ENCODE data around the gene CRYBB2.
"Not testable (repeated sequence)": the region's sequence is repeated elsewhere in the genome, so short reads cannot be mapped to it uniquely, and the experiment has no call there.

Gene CRYBB2

DNA sequence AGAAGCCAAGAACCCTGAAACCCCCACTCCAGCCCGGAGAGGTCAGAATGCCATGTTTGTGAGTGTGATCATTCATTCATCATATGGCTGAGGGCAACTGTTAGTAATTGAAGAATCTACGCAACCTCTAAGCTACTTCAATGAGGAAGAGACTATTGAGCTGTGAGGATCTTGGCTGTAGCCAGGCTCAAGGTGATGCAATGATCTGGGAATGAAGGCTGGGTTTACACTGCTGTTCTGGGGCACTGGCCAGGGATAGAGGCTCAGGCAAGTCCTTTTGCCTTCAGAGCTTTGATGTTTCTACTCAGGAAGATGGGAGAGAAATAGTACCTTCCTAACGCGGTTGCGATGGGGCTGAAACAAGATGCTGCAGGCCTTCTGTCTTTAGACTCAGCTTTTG lies 12.9 kb downstream of the CRYBB2 start:
- no peak for TF ChIP-seq GABPA (IDR thresholded peaks at IDR 0.05; ENCODE audit: low read depth)
- TF ChIP-seq, protein P1, sequence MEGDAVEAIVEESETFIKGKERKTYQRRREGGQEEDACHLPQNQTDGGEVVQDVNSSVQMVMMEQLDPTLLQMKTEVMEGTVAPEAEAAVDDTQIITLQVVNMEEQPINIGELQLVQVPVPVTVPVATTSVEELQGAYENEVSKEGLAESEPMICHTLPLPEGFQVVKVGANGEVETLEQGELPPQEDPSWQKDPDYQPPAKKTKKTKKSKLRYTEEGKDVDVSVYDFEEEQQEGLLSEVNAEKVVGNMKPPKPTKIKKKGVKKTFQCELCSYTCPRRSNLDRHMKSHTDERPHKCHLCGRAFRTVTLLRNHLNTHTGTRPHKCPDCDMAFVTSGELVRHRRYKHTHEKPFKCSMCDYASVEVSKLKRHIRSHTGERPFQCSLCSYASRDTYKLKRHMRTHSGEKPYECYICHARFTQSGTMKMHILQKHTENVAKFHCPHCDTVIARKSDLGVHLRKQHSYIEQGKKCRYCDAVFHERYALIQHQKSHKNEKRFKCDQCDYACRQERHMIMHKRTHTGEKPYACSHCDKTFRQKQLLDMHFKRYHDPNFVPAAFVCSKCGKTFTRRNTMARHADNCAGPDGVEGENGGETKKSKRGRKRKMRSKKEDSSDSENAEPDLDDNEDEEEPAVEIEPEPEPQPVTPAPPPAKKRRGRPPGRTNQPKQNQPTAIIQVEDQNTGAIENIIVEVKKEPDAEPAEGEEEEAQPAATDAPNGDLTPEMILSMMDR (IDR thresholded peaks at IDR 0.05; ENCODE audit: insufficient read depth, low read length): no peak
- no peak for TF ChIP-seq POLR2AphosphoS5 (IDR thresholded peaks at IDR 0.05; ENCODE audit: low read depth)
- TF ChIP-seq, protein P2, sequence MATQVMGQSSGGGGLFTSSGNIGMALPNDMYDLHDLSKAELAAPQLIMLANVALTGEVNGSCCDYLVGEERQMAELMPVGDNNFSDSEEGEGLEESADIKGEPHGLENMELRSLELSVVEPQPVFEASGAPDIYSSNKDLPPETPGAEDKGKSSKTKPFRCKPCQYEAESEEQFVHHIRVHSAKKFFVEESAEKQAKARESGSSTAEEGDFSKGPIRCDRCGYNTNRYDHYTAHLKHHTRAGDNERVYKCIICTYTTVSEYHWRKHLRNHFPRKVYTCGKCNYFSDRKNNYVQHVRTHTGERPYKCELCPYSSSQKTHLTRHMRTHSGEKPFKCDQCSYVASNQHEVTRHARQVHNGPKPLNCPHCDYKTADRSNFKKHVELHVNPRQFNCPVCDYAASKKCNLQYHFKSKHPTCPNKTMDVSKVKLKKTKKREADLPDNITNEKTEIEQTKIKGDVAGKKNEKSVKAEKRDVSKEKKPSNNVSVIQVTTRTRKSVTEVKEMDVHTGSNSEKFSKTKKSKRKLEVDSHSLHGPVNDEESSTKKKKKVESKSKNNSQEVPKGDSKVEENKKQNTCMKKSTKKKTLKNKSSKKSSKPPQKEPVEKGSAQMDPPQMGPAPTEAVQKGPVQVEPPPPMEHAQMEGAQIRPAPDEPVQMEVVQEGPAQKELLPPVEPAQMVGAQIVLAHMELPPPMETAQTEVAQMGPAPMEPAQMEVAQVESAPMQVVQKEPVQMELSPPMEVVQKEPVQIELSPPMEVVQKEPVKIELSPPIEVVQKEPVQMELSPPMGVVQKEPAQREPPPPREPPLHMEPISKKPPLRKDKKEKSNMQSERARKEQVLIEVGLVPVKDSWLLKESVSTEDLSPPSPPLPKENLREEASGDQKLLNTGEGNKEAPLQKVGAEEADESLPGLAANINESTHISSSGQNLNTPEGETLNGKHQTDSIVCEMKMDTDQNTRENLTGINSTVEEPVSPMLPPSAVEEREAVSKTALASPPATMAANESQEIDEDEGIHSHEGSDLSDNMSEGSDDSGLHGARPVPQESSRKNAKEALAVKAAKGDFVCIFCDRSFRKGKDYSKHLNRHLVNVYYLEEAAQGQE (IDR thresholded peaks at IDR 0.05; ENCODE audit: insufficient replicate concordance, low read depth): no peak
- no peak for TF ChIP-seq SPI1 (IDR thresholded peaks at IDR 0.05; ENCODE audit: borderline replicate concordance, low read depth)
- DNase-seq (ENCODE audit: low read depth in 1 of 2, low spot score in 1 of 2): no peak
- Histone ChIP-seq H3K27ac (replicated peaks) (no peak overlapping the region), H3K27me3 (ENCODE audit: insufficient read depth, poor library complexity, severe bottlenecking) (no peaks in the 10 kb centered on the region), H3K4me3 (replicated peaks; ENCODE audit: insufficient read depth, low read length) (no peak overlapping the region)

DNA sequence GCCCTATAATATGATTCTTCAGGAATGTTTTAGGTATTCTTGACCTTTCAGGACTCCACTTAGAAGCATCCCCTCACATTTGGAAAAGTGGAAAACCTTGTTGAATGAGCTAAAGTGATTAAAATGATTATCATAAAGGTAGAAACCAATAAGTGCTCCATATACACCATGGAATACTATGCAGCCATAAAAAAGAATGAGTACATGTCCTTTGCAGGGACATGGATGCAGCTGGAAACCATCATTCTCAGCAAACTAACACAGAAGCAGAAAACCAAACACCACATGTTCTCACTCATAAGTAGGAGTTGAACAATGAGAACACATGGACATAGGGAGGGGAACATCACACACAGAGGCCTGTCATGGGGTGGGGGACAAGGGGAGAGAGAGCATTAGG lies 14.3 kb downstream of the CRYBB2 start:
- H3K27ac ChIP-seq (replicated peaks); H3K4me3 ChIP-seq (replicated peaks; ENCODE audit: insufficient read depth, low read length); DNase-seq (ENCODE audit: low read depth in 1 of 2, low spot score in 1 of 2); H3K27me3 ChIP-seq (ENCODE audit: insufficient read depth, poor library complexity, severe bottlenecking): not testable (repeated sequence)

DNA sequence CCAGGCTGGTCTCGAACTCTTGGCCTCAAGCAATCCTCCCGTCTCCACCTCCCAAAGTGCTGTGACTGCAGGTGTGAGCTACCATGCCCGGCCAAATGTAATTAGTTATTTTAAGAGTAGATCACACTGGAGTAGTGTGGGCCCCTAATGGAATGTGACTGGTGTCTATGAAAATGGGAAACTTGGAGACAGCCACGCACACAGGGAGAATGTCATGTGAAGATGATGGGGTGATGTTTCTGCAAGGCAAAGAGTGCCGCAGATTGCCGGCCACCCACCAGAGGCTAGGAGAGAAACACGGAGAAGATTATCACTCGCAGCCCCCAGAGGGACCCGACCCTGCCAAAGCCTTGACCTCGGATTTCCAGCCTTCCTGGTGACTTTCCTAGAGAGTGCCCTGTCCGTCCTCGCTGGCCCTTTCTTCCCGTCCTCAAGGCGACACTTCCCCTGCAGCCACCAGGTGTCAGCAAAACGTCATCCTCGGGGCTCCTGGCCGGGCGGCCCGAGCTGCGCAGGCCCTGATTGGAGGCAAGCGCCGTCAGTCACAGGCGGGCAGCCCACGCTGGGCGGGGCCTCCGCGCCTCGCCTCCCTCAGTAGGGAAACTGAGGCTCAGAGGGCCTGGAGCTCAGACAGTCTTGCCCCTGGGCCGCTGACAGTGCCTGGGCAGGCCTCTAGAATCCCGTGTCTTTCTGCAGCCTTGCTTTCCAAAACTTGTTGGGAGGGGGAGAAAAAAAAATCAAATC lies 16.3 kb downstream of the CRYBB2 start:
- no peak overlapping the region for H3K4me3 ChIP-seq (replicated peaks; ENCODE audit: insufficient read depth, low read length)
- H3K27me3 ChIP-seq (ENCODE audit: insufficient read depth, poor library complexity, severe bottlenecking): no peaks in the 10 kb centered on the region
- H3K27ac ChIP-seq (replicated peaks): no peak overlapping the region
- DNase-seq (ENCODE audit: low read depth in 1 of 2, low spot score in 1 of 2): peak; percentile 52 to 78
- TF ChIP-seq, protein P2 (IDR thresholded peaks at IDR 0.05; ENCODE audit: insufficient replicate concordance, low read depth): no peak
- TF ChIP-seq, protein P1 (IDR thresholded peaks at IDR 0.05; ENCODE audit: insufficient read depth, low read length): peak; percentile 71

DNA sequence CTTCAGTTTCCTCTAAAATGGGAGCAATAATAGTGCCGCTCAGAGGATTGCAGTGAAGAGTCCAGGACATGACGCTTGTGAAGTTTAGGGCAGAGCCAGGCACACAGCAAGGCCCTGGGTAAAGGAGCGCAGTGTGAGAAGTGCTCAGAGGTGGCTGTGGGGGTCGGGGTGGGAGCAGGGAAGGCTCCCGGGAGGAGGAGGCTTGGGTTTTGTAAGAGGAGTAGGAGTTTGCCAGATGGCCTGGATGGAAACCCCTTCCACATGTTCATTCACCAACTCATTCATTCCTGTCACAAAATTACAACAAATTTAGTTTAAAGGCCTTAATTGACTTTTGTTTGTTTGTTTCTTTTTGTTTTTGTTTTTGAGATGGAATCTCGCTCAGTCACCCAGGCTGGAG lies 17.0 kb downstream of the CRYBB2 start:
- TF ChIP-seq, protein P2 (IDR thresholded peaks at IDR 0.05; ENCODE audit: insufficient replicate concordance, low read depth): no peak
- TF ChIP-seq POLR2AphosphoS5 (IDR thresholded peaks at IDR 0.05; ENCODE audit: low read depth) (no peak), SPI1 (IDR thresholded peaks at IDR 0.05; ENCODE audit: borderline replicate concordance, low read depth) (no peak), GABPA (IDR thresholded peaks at IDR 0.05; ENCODE audit: low read depth) (no peak)
- TF ChIP-seq, protein P1 (IDR thresholded peaks at IDR 0.05; ENCODE audit: insufficient read depth, low read length): no peak
- Histone ChIP-seq H3K4me3 (replicated peaks; ENCODE audit: insufficient read depth, low read length) (no peak overlapping the region), H3K27ac (replicated peaks) (no peak overlapping the region), H3K27me3 (ENCODE audit: insufficient read depth, poor library complexity, severe bottlenecking) (no peaks in the 10 kb centered on the region)
- no peak for DNase-seq (ENCODE audit: low read depth in 1 of 2, low spot score in 1 of 2)
